Measurements from ENCODE around the gene ADD2.
"Not testable (repeated sequence)": the region's sequence is repeated elsewhere in the genome, so short reads cannot be mapped to it uniquely, and the experiment has no call there.

The ADD2 gene

DNA sequence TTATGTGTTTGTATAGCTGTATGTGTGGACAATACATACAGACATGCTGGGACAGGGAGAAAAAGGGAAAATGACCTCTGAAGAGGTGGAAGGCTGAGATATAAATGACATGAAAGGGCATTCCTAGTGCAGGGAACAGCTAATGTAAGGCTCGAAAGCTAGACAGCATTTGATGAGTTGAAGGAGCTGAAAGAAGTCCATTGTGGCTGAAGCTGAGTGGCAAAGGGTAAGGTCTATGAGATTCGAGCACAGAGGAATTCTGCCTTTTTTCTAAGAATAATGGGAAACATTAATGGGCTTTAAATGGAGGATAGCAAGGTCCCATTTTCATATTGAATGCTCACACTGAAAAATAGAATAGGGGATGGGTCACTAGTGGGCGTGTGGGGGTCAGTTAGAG, 23.6 kb downstream of the ADD2 start:
- DNase-seq (ENCODE audit: low read depth): no peak
- no peak overlapping the region for H3K4me3 ChIP-seq (ENCODE audit: low read length)
- TF ChIP-seq, protein P1, sequence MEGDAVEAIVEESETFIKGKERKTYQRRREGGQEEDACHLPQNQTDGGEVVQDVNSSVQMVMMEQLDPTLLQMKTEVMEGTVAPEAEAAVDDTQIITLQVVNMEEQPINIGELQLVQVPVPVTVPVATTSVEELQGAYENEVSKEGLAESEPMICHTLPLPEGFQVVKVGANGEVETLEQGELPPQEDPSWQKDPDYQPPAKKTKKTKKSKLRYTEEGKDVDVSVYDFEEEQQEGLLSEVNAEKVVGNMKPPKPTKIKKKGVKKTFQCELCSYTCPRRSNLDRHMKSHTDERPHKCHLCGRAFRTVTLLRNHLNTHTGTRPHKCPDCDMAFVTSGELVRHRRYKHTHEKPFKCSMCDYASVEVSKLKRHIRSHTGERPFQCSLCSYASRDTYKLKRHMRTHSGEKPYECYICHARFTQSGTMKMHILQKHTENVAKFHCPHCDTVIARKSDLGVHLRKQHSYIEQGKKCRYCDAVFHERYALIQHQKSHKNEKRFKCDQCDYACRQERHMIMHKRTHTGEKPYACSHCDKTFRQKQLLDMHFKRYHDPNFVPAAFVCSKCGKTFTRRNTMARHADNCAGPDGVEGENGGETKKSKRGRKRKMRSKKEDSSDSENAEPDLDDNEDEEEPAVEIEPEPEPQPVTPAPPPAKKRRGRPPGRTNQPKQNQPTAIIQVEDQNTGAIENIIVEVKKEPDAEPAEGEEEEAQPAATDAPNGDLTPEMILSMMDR (conservative IDR thresholded peaks at IDR 0.05; ENCODE audit: low read depth, low read length): no peak

DNA sequence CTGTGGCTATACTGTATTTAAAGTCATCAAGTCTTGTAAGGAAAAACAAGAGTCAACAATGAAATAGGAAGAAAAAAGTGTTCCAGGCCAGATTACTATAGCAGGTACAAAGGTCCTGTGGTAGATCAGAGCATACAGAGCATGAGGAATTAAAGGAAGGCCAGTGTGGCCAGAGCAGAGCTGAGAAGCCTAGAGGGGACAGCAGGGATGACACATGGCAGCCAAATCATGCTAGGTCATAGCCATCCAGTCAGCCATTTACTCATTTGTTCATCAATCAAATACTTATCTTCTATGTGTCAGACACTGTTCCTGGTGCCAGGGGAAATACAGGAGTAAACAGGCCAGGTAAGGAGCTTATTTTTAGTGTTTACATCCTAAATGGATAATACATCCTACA, 24.3 kb downstream of the ADD2 start:
- TF ChIP-seq, protein P1 (conservative IDR thresholded peaks at IDR 0.05; ENCODE audit: low read depth, low read length): no peak
- DNase-seq (ENCODE audit: low read depth): no peak
- no peak overlapping the region for H3K4me3 ChIP-seq (ENCODE audit: low read length)

DNA sequence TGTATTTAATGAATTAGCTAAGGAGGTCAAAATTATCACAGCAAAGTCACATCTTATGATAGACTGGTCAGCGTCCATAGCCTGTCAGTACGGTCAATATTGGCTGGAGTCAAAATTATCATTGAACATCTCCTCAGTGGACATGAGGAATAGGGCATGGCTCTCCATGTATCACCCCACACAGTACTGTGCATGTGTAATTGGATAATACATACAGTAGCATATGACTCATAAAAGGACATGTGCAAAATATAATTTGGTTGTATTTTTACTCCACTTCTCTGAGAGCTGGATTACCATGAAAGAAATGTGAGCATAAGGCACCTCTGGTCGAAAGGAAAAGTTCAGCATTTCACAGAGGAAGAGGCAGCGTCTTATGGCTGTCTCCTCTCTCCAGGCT, 24.9 kb downstream of the ADD2 start:
- TF ChIP-seq, protein P1 (conservative IDR thresholded peaks at IDR 0.05; ENCODE audit: low read depth, low read length): no peak
- no peak for DNase-seq (ENCODE audit: low read depth)
- no peak overlapping the region for H3K4me3 ChIP-seq (ENCODE audit: low read length)

DNA sequence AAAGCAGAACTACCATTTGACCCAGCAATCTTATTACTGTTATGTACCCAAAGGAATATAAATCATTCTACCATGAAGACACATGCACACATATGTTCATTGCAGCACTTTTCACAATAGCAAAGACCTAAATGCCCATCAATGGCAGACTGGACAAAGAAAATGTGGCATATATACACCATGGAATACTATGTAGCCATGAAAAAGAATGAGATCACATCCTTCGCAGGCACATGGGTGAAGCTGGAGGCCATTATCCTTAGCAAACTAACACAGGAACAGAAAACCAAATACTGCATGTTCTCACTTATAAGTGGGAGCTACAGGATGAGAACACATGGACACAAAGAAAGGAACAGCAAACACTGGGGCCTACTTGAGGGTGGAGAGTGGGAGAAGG, 28.5 kb downstream of the ADD2 start:
- DNase-seq (ENCODE audit: low read depth); H3K4me3 ChIP-seq (ENCODE audit: low read length): not testable (repeated sequence)

DNA sequence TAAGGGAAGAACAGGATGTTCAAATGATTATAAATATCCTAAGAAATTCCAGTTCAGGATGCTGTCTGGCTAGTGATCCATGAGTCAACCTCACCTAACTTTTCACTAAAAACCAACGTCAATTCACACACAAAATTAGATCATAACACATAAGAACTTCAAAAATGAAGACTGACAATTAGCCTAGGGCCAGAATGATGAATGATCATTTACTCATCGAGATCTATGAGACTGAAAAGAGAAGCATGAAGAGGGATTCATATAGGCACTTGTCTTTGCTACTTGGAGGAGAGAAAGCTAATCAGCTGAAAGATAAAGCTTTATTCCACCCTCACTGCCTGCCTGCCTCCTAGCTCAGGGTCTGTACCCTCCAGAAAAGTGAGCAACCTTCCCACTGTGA, 29.8 kb downstream of the ADD2 start:
- TF ChIP-seq, protein P1 (conservative IDR thresholded peaks at IDR 0.05; ENCODE audit: low read depth, low read length): no peak
- no peak for DNase-seq (ENCODE audit: low read depth)
- no peak overlapping the region for H3K4me3 ChIP-seq (ENCODE audit: low read length)

DNA sequence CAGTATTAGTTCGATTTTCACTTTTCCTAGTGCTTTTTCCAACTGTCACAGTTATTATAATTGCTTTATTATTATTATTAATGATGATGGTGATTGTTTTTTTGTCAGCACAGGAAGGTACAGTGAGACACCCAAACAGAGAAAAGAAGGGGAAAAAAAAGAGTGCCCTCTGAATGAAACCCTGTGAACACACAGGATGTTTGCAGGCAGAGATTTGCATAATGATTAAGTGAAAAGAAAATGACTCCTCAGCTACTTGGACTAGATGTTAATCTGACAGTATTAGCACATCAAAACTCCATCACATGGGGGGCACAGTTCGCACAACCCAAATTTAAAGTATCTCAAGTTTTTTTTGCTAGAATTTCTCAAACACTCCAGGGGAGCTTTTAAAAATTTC, 32.9 kb downstream of the ADD2 start:
- TF ChIP-seq, protein P1 (conservative IDR thresholded peaks at IDR 0.05; ENCODE audit: low read depth, low read length): no peak
- DNase-seq (ENCODE audit: low read depth): no peak
- no peak overlapping the region for H3K4me3 ChIP-seq (ENCODE audit: low read length)

DNA sequence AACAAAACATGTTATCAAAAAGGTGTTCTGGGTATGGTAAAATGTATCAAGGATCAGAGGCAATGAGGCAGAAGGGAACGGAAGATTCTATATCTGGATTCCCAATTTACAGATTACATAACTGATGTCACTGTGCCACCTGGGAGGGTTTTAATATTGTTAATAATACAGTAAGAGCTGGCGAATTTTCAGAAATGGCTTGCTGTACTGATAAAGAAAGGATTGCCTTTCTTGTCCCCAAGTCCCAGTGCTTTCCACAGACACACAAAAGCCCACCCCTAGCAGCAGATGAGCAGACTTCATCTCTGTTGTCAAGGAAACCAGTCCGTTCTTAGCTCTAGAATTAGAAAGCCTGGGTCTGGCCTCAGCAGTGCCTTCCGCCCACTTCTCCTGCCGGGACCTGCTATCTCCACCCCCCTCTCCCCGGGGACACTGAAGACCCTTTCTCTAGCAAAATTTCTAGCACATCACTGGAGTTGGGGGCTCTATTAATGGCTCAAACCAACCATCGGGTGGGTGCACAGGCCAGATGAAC, 34.3 kb downstream of the ADD2 start:
- H3K4me3 ChIP-seq (ENCODE audit: low read length): no peak overlapping the region
- TF ChIP-seq, protein P1 (conservative IDR thresholded peaks at IDR 0.05; ENCODE audit: low read depth, low read length): no peak
- no peak for DNase-seq (ENCODE audit: low read depth)

All from retinal pigment epithelial cell (primary cell).